Mesenchymal stem cell (in vitro differentiated cells and primary cell): ENCODE measurements around the gene NFATC3.

Experiments used
- DNase-seq: peaks from one replicate; pipeline ENCODE4 v3.0.0-alpha.2; 2013
- H2AFZ ChIP-seq: one replicate; pipeline ENCODE4 v1.6.1; 2013; ENCODE audit warnings: low read depth, mild to moderate bottlenecking, control low read depth, inconsistent platforms, low read length, moderate library complexity
- H2AK5ac ChIP-seq: 2 replicates; pipeline ENCODE4 v1.6.1; 2013; ENCODE audit warnings: low read length, moderate library complexity, mild to moderate bottlenecking, inconsistent platforms; ENCODE audit not compliant: severe bottlenecking
- H2BK120ac ChIP-seq: one replicate; pipeline ENCODE4 v1.6.1; 2013; ENCODE audit warnings: low read depth, mild to moderate bottlenecking, inconsistent platforms, low read length, moderate library complexity
- H2BK12ac ChIP-seq, 2 experiments: one replicate each; pipeline ENCODE4 v1.6.1; 2013; ENCODE audit warnings: inconsistent platforms in 2 of 2, low read length in 2 of 2, mild to moderate bottlenecking in 2 of 2, moderate library complexity in 2 of 2, control low read depth in 1 of 2
- H2BK15ac ChIP-seq: one replicate; pipeline ENCODE4 v1.6.1; 2013; ENCODE audit warnings: mild to moderate bottlenecking, low read depth, inconsistent platforms; ENCODE audit not compliant: poor library complexity, severe bottlenecking
- H2BK5ac ChIP-seq: 2 replicates; pipeline ENCODE4 v1.6.1; 2013; ENCODE audit warnings: low read depth, mild to moderate bottlenecking, low read length, control low read depth, inconsistent platforms; ENCODE audit not compliant: poor library complexity, severe bottlenecking
- H3K14ac ChIP-seq, 2 experiments: one replicate each; pipeline ENCODE4 v1.6.1; 2013; ENCODE audit warnings: inconsistent platforms in 2 of 2, low read length in 2 of 2, control low read depth in 1 of 2, mild to moderate bottlenecking in 1 of 2, moderate library complexity in 1 of 2
- H3K18ac ChIP-seq, 2 experiments: one replicate each; pipeline ENCODE4 v1.6.1; 2013; ENCODE audit warnings: inconsistent platforms in 2 of 2, low read length in 2 of 2, control low read depth in 1 of 2, low read depth in 1 of 2, mild to moderate bottlenecking in 1 of 2
- H3K23ac ChIP-seq, 2 experiments: one replicate each; pipeline ENCODE4 v1.6.1; 2013; ENCODE audit warnings: inconsistent platforms in 2 of 2, low read length in 2 of 2, mild to moderate bottlenecking in 2 of 2, moderate library complexity in 2 of 2, control low read depth in 1 of 2
- H3K27ac ChIP-seq: 2 replicates; pipeline ENCODE4 v1.5.1; 2013; ENCODE audit warnings: mild to moderate bottlenecking, moderate library complexity, low read length, control low read depth, inconsistent platforms; ENCODE audit not compliant: poor library complexity, severe bottlenecking
- H3K27me3 ChIP-seq, 2 experiments: 2 replicates each; pipeline versions ENCODE4 v1.6.1 to v1.7.0; 2013; ENCODE audit warnings: low read length in 2 of 2, mild to moderate bottlenecking in 2 of 2, moderate library complexity in 2 of 2, control low read depth in 1 of 2, inconsistent platforms in 1 of 2; ENCODE audit not compliant: control insufficient read depth in 1 of 2, insufficient read depth in 1 of 2
- H3K36me3 ChIP-seq, 2 experiments: 2 replicates each; pipeline versions ENCODE4 v1.6.1 to v1.7.0; 2013; ENCODE audit warnings: low read length in 2 of 2, control low read depth in 1 of 2, inconsistent platforms in 1 of 2, low read depth in 1 of 2, mild to moderate bottlenecking in 1 of 2; ENCODE audit not compliant: insufficient read depth in 2 of 2, control insufficient read depth in 1 of 2
- H3K4ac ChIP-seq, 2 experiments: one replicate each; pipeline ENCODE4 v1.6.1; 2013; ENCODE audit warnings: inconsistent platforms in 2 of 2, low read length in 2 of 2, mild to moderate bottlenecking in 2 of 2, moderate library complexity in 2 of 2, control low read depth in 1 of 2, low read depth in 1 of 2
- H3K4me1 ChIP-seq: 2 replicates; pipeline ENCODE4 v1.6.1; 2013; ENCODE audit warnings: low read depth, low read length, control low read depth; ENCODE audit not compliant: control insufficient read depth, insufficient read depth
- H3K4me2 ChIP-seq: 2 replicates; pipeline ENCODE4 v1.6.1; 2013; ENCODE audit warnings: low read length, mild to moderate bottlenecking, inconsistent platforms; ENCODE audit not compliant: poor library complexity, severe bottlenecking
- H3K4me3 ChIP-seq, 2 experiments: 2 replicates each; pipeline versions ENCODE4 v1.5.1 to v1.7.0; 2013; ENCODE audit warnings: low read length in 2 of 2, mild to moderate bottlenecking in 2 of 2, control low read depth in 1 of 2, low read depth in 1 of 2; ENCODE audit not compliant: insufficient read depth in 1 of 2
- H3K79me1 ChIP-seq: replicated peaks from 2 replicates; pipeline ENCODE4 v1.6.1; 2013; ENCODE audit warnings: mild to moderate bottlenecking, control low read depth, low read length, inconsistent platforms; ENCODE audit not compliant: poor library complexity, severe bottlenecking
- H3K9ac ChIP-seq: 2 replicates; pipeline ENCODE4 v1.7.0; 2013; ENCODE audit warnings: mild to moderate bottlenecking, low read length, moderate library complexity
- H3K9me3 ChIP-seq: 2 replicates; pipeline ENCODE4 v1.7.0; 2013; ENCODE audit warnings: mild to moderate bottlenecking, low read length; ENCODE audit not compliant: control insufficient read depth
- H4K8ac ChIP-seq: one replicate; pipeline ENCODE4 v1.6.1; 2013; ENCODE audit warnings: inconsistent platforms, mild to moderate bottlenecking, low read length, moderate library complexity
- H4K91ac ChIP-seq: one replicate; pipeline ENCODE4 v1.6.1; 2013; ENCODE audit warnings: mild to moderate bottlenecking, low read length, inconsistent platforms
- whole genome bisulfite sequencing: methylation state at CpG from one replicate; pipeline ENCODE4 v1.1.7; 2013; ENCODE audit warnings: mixed read lengths; 5-methylcytosine and 5-hydroxymethylcytosine counted together

Gene NFATC3

DNA sequence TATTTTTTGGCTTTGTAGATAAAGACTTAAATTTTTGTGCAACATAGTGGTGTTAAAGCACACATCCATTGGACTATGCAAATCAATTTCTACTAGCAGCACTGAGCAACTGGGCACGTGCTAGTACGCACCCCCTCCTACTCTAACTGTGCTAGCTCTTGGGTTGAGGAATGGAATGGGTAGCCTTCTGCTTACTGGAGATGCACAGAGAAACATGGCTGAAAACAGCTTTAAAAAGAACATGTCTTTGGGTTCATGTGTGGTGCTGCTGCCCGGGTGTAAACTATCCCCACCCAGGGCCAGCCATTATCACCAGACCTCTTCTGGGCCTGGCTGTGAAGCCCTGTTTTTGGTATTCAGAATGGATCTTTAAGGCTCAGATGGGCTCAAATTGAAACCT lies 143.5 kb downstream of the NFATC3 start:
- Histone ChIP-seq H3K23ac (no peak overlapping the region), H3K14ac (no peak overlapping the region), H3K18ac (no peak overlapping the region), H3K27ac (no peak overlapping the region), H2AK5ac (no peak overlapping the region), H4K8ac (no peak overlapping the region), H3K9me3 (no peaks in the 10 kb centered on the region), H2BK5ac (no peak overlapping the region), H2BK120ac (no peak overlapping the region), H3K4me3 (no peak overlapping the region), H3K9ac (peak overlapping the region; percentile 18), H3K79me1 (peaks cover 2% of the 10 kb centered on the region), H3K4me1 (peaks cover 3% of the 10 kb centered on the region), H3K4me2 (no peak overlapping the region), H3K27me3 (no peaks in the 10 kb centered on the region), H2BK15ac (no peak overlapping the region), H2AFZ (no peak overlapping the region), H3K4ac (no peak overlapping the region), H2BK12ac (no peak overlapping the region), H4K91ac (no peak overlapping the region), H3K36me3 (peaks cover 5 to 30% of the 10 kb centered on the region in 2 experiments)
- no peak for DNase-seq
- 100% methylated on average over 1 of the region's 3 CpGs for WGBS

DNA sequence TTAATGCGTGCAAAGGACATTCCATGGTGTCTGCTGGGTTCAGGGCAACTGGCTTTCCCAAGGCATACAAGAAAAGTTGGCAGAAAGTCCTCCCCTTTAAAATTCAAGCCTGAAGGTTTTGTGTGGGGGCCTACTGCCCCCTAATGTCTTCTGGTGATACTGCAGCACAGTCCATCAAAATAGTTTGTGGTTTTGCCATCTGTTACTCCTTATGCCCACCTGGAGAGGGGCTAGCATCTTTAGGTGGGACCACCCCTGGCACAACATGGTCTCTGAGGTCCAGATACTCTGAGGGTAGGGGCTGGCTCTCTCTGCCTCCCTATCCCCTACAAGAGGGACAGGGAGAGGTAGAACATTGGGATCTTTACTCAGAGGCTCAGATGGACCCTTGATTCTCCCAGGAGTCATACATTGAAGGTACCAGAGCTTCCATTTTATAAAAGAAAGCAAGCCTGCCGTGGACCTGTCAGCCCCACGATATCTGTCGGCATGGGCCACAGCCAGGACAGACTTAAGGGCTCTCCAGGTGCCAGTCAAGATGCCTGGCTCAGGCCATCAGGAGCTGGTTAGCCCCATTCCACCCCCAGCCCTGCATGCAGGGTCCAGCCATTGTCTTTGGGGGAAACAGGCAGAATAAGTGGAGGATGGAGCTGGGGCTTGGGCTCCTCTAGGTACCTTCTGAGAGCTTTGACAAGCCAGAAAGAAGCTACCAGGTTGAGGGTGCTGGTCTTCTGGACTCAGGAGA lies 144.4 kb downstream of the NFATC3 start:
- WGBS, result 67% methylated on average over 4 of the region's 4 CpGs
- no peak overlapping the region for H3K4me3 ChIP-seq
- no peak overlapping the region for H4K91ac ChIP-seq
- no peak overlapping the region for H2AK5ac ChIP-seq
- no peak overlapping the region for H2BK120ac ChIP-seq
- H3K36me3 ChIP-seq, result peaks cover 5 to 30% of the 10 kb centered on the region in 2 experiments
- no peak overlapping the region for H2BK5ac ChIP-seq
- no peak overlapping the region for H3K4me2 ChIP-seq
- peak; percentile 69 for DNase-seq
- H3K9me3 ChIP-seq, result no peaks in the 10 kb centered on the region
- H3K79me1 ChIP-seq, result peaks cover 2% of the 10 kb centered on the region
- H2BK15ac ChIP-seq, result no peak overlapping the region
- no peak overlapping the region for H3K4ac ChIP-seq
- H3K9ac ChIP-seq, result peak overlapping the region; percentile 18
- no peak overlapping the region for H3K23ac ChIP-seq
- no peak overlapping the region for H3K18ac ChIP-seq
- peaks cover 8% of the 10 kb centered on the region for H3K4me1 ChIP-seq
- no peak overlapping the region for H4K8ac ChIP-seq
- no peak overlapping the region for H2AFZ ChIP-seq
- no peak overlapping the region for H2BK12ac ChIP-seq
- no peak overlapping the region for H3K14ac ChIP-seq
- peaks cover 0 to 2% of the 10 kb centered on the region in 2 experiments for H3K27me3 ChIP-seq
- H3K27ac ChIP-seq, result no peak overlapping the region

DNA sequence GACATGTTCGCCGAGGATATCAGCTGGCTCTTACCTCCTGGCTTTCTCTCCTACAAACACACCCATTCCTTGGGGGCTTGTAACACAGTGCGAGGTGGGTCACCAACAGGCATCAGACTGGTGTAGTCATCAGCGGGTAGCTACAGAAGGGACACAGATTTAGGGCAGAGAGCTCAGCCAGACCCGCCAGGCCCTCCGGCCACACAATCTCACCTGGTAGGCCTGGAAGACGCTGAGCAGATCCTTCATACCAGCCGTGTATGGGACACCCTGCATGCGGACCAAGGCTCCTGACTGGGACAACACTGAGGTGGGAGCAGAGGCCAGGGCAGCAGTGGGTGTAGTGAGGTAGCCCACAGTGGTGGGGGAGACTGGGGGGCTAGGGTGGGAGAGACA lies 145.0 kb downstream of the NFATC3 start:
- H3K4me3 ChIP-seq, result no peak overlapping the region

DNA sequence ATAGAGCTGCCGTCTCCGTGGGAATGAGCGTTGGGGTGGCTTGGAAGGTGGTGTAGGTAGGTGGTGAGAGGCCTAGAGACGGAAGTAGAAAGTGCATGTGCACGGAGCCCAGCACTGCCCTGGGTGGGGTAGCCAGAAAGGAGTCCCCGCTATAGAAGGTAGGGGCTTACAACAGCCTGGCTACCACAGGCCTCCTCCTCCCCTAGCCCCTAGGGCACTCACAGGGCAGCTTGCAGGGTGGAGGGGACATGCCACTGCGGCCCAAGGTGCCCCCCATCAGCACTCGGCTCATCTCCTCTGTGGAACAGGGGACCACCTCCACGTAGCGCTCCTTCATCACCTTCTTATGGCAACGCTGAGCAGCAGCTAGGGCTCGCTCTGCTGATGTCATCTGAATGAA lies 145.8 kb downstream of the NFATC3 start:
- Histone ChIP-seq H4K91ac (peak overlapping the region; percentile 12), H3K36me3 (peaks cover 5 to 32% of the 10 kb centered on the region in 2 experiments), H3K4me2 (no peak overlapping the region), H3K9me3 (no peaks in the 10 kb centered on the region), H2AK5ac (no peak overlapping the region), H3K9ac (no peak overlapping the region), H3K4me1 (peaks cover 21% of the 10 kb centered on the region), H3K23ac (no peak overlapping the region), H3K4me3 (no peak overlapping the region), H2BK120ac (no peak overlapping the region), H3K4ac (no peak overlapping the region), H2AFZ (no peak overlapping the region), H4K8ac (no peak overlapping the region), H2BK12ac (no peak overlapping the region), H3K27ac (no peak overlapping the region), H3K27me3 (peaks cover 5 to 8% of the 10 kb centered on the region in 2 experiments), H3K79me1 (peaks cover 2% of the 10 kb centered on the region), H3K18ac (no peak overlapping the region), H2BK15ac (no peak overlapping the region), H2BK5ac (no peak overlapping the region), H3K14ac (no peak overlapping the region)
- WGBS, result 95% methylated on average over 12 of the region's 12 CpGs
- no peak for DNase-seq

More for the DNA sequence above, 145.0 kb downstream of the NFATC3 start:
- H3K4me1 ChIP-seq, result peaks cover 13% of the 10 kb centered on the region
- no peak for DNase-seq
- H4K91ac ChIP-seq, result no peak overlapping the region
- H3K27me3 ChIP-seq, result peaks cover 2 to 4% of the 10 kb centered on the region in 2 experiments
- H3K23ac ChIP-seq, result no peak overlapping the region
- H3K79me1 ChIP-seq, result peaks cover 2% of the 10 kb centered on the region
- H3K36me3 ChIP-seq, result peaks cover 5 to 32% of the 10 kb centered on the region in 2 experiments
- 96% methylated on average over 9 of the region's 9 CpGs for WGBS
- H2BK12ac ChIP-seq, result no peak overlapping the region
- H2BK5ac ChIP-seq, result no peak overlapping the region
- H3K27ac ChIP-seq, result no peak overlapping the region
- no peak overlapping the region for H2AFZ ChIP-seq
- no peak overlapping the region for H3K4ac ChIP-seq
- H2BK15ac ChIP-seq, result no peak overlapping the region
- H3K4me2 ChIP-seq, result no peak overlapping the region
- no peak overlapping the region for H2BK120ac ChIP-seq
- H2AK5ac ChIP-seq, result no peak overlapping the region
- no peak overlapping the region for H3K9ac ChIP-seq
- no peak overlapping the region for H3K14ac ChIP-seq
- no peak overlapping the region for H3K18ac ChIP-seq
- no peak overlapping the region for H4K8ac ChIP-seq
- no peaks in the 10 kb centered on the region for H3K9me3 ChIP-seq
